Neutrophil (primary cell): ENCODE measurements around the gene EIF5A2.

Experiments used
- H3K27ac ChIP-seq: fragments of 200-600 bp; sonication (generic); 2 replicates; pipeline ENCODE4 v1.5.1; 2016; ENCODE audit warnings: mild to moderate bottlenecking, moderate library complexity
- H3K27me3 ChIP-seq: fragments of 200-600 bp; sonication (generic); 2 replicates; pipeline ENCODE4 v1.6.0; 2016; ENCODE audit warnings: mild to moderate bottlenecking
- H3K36me3 ChIP-seq: fragments of 200-600 bp; sonication (generic); 2 replicates; pipeline ENCODE4 v1.5.1; 2017
- H3K4me1 ChIP-seq, 2 experiments: fragments of 200-600 bp in 1 of 2; sonication (generic) in 1 of 2; 1 replicate in 1 of 2; 2 replicates in 1 of 2; pipeline versions ENCODE4 v1.5.1 to v1.6.1; 2013 to 2016; ENCODE audit warnings: low read depth in 1 of 2, low read length in 1 of 2, mild to moderate bottlenecking in 1 of 2, moderate library complexity in 1 of 2; ENCODE audit not compliant: control insufficient read depth in 1 of 2, insufficient read depth in 1 of 2
- H3K4me3 ChIP-seq, 2 experiments: fragments of 200-600 bp in 1 of 2; sonication (generic) in 1 of 2; 1 replicate in 1 of 2; 2 replicates in 1 of 2; pipeline ENCODE4 v1.5.1; 2013 to 2016; ENCODE audit warnings: low read depth in 1 of 2, low read length in 1 of 2, mild to moderate bottlenecking in 1 of 2, moderate library complexity in 1 of 2
- H3K9me3 ChIP-seq: fragments of 200-600 bp; sonication (generic); 2 replicates; pipeline ENCODE4 v1.5.1; 2016
- CTCF ChIP-seq: fragments of 200-600 bp; sonication (generic); IDR thresholded peaks from 2 replicates; pipeline ENCODE4 v1.5.1; 2016; ENCODE audit warnings: antibody characterized with exemption

The EIF5A2 gene

GRCh38 chr3:170858599-170858998 lies 49.8 kb downstream of the EIF5A2 start:
- TF ChIP-seq CTCF: no peak
- Histone ChIP-seq H3K4me3 (no peak overlapping the region), H3K4me1 (peaks cover 0 to under 1% of the 10 kb centered on the region in 2 experiments), H3K36me3 (no peaks in the 10 kb centered on the region), H3K27ac (no peak overlapping the region), H3K27me3 (no peaks in the 10 kb centered on the region), H3K9me3 (no peaks in the 10 kb centered on the region)

- TF ChIP-seq CTCF: no peak
- no peaks in the 10 kb centered on the region for H3K9me3 ChIP-seq
These were observed 56.1 kb downstream of the EIF5A2 start for GRCh38 chr3:170852324-170852723.

GRCh38 chr3:170848292-170848917 lies 60.0 kb downstream of the EIF5A2 start:
- TF ChIP-seq CTCF: no peak
- no peaks in the 10 kb centered on the region for H3K9me3 ChIP-seq
- H3K4me3 ChIP-seq: no peak overlapping the region
- no peaks in the 10 kb centered on the region for H3K4me1 ChIP-seq
- H3K27me3 ChIP-seq: no peaks in the 10 kb centered on the region
- H3K27ac ChIP-seq: no peak overlapping the region
- no peaks in the 10 kb centered on the region for H3K36me3 ChIP-seq

More at GRCh38 chr3:170852324-170852723, 56.1 kb downstream of the EIF5A2 start:
- Histone ChIP-seq H3K36me3 (no peaks in the 10 kb centered on the region), H3K27ac (no peak overlapping the region), H3K27me3 (no peaks in the 10 kb centered on the region), H3K4me1 (no peaks in the 10 kb centered on the region), H3K4me3 (no peak overlapping the region)

GRCh38 chr3:170844377-170844776 lies 64.1 kb downstream of the EIF5A2 start:
- TF ChIP-seq CTCF: no peak
- Histone ChIP-seq H3K27me3 (no peaks in the 10 kb centered on the region), H3K27ac (no peak overlapping the region), H3K9me3 (no peaks in the 10 kb centered on the region), H3K36me3 (no peaks in the 10 kb centered on the region), H3K4me1 (no peaks in the 10 kb centered on the region), H3K4me3 (no peak overlapping the region)

GRCh38 chr3:170840291-170840859 lies 68.1 kb downstream of the EIF5A2 start:
- H3K27ac ChIP-seq: no peak overlapping the region
- peaks cover under 1% of the 10 kb centered on the region for H3K27me3 ChIP-seq
- H3K4me1 ChIP-seq: no peaks in the 10 kb centered on the region
- H3K9me3 ChIP-seq: no peaks in the 10 kb centered on the region
- no peaks in the 10 kb centered on the region for H3K36me3 ChIP-seq
- no peak overlapping the region for H3K4me3 ChIP-seq
- TF ChIP-seq CTCF: no peak
